GM12873 (cell line): ENCODE measurements around the gene EHD3.

ENCODE experiments used
- TF ChIP-seq, protein P1 (sequence below): IDR thresholded peaks from 2 replicates; pipeline ENCODE4 v1.5.1; 2012; ENCODE audit warnings: low read depth, mild to moderate bottlenecking, moderate library complexity, low read length, control low read depth; ENCODE audit not compliant: insufficient read depth; ENCODE audit errors: missing control alignments

The EHD3 gene

DNA sequence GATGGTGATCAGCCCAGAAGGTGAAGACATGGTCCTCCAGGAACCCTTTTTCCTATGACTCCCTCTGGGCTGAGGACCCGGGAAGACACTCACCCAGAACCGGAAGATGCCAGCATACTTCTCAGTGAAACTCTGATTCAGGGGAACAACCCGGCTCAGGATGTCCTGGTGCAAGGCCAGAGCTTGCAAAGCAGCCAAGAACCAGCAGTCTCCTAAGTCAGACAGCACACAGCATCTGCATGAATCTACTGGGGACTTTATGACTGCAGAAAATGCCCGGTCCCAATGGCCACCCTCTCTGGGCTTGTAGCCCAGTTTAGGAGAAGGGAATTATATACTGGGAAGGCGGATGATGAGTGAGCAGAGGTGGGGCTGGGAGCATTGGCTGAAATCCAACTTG, 31.9 kb upstream of the EHD3 start:
- TF ChIP-seq, protein P1, sequence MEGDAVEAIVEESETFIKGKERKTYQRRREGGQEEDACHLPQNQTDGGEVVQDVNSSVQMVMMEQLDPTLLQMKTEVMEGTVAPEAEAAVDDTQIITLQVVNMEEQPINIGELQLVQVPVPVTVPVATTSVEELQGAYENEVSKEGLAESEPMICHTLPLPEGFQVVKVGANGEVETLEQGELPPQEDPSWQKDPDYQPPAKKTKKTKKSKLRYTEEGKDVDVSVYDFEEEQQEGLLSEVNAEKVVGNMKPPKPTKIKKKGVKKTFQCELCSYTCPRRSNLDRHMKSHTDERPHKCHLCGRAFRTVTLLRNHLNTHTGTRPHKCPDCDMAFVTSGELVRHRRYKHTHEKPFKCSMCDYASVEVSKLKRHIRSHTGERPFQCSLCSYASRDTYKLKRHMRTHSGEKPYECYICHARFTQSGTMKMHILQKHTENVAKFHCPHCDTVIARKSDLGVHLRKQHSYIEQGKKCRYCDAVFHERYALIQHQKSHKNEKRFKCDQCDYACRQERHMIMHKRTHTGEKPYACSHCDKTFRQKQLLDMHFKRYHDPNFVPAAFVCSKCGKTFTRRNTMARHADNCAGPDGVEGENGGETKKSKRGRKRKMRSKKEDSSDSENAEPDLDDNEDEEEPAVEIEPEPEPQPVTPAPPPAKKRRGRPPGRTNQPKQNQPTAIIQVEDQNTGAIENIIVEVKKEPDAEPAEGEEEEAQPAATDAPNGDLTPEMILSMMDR, result no peak

DNA sequence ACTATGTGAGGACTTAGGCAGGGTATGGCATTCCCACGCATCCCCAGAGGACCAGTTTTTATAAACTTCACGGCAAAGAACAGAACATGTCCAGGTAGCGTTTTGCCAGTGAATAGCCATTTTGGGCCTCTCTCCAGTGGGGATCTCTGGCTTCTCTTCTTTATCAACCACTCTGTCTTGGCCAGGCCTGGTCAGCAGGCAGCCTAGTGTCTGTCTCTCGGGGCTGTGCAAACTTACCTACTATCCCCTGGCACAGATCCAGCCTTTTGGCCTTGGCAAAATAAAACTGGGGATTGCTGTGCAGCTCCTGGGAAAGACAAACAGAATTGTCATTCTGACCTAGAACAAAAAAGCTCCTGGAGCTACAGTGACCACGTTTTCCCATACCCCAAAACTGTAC, 31.1 kb upstream of the EHD3 start:
- TF ChIP-seq, protein P1, result no peak

DNA sequence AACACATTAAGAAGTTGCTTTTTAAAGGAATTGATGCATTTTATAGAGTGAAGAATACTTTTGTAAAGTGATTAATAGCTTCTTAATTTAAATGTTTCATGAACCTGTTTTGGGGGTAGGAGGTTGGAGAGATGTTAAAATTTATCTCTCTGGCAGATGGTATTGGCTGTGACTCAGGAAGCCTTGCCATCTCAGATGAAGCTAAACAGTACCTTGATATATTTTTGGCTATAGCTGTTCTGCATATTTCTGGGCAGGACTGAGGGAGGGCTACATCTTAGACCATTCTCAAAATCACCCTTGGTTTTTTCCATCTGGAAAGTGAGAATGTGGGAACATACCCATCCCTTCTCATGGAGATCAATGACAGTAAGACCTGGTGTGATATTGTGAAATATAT, 30.0 kb upstream of the EHD3 start:
- TF ChIP-seq, protein P1, result no peak

DNA sequence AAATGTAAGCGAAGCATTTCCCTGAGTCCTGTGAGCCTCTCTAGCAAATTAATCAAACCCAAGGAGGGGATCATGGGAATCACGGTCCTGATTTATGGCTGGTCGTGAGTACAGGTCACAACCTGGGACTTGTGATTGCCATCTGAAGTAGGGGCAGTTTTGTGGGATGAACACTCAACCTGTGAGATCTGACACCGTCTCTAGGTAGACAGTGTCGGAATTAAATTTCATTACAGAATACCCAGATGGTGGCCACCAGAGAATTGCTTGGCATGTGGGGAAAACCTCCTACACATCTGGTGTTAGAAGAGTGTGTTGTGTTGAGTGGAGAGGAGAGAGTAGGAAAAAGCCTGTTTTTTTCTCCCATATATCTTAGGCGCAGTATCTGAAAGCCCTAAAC, 29.2 kb upstream of the EHD3 start:
- TF ChIP-seq, protein P1, result no peak

DNA sequence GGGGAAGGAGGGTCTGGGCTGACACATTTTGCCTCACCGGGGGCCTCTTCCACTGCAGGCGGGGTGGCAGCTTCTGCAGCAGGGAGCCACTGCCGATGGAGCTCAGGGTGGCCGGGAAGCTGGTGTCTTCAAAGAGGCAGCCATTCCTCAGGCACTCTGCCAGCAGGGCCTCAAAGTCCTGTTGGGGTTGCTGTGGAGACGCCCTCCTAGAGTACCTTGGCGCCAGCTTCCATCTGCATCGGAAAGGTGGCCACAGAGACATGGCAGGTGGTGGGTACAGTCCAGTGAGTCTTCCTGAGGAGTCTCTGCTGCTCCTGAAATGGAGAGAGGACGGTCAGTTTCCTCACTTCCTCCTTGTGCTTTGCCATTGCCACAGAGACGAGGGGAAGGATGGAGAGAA, 28.8 kb upstream of the EHD3 start:
- TF ChIP-seq, protein P1, result no peak

DNA sequence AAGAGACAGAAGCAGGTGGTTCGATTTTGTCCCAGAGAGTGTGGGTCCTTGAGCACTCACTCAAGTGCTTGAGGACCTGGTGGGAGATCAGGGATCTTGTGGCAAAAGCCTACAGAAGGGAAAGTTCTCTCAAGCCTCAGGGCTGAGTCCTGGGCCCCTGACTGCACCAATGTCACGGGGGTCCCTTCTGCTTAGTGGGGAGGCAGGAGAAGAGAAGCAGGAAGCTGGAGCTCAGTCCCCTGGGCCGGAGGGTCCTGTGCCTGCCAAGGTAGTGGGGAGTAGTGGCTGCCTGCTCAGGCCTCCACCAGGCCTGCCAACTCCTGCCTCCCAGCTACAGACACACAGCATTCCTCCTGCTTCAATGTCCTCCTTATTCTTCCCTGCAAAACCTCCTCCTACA, 28.3 kb upstream of the EHD3 start:
- TF ChIP-seq, protein P1, result no peak

DNA sequence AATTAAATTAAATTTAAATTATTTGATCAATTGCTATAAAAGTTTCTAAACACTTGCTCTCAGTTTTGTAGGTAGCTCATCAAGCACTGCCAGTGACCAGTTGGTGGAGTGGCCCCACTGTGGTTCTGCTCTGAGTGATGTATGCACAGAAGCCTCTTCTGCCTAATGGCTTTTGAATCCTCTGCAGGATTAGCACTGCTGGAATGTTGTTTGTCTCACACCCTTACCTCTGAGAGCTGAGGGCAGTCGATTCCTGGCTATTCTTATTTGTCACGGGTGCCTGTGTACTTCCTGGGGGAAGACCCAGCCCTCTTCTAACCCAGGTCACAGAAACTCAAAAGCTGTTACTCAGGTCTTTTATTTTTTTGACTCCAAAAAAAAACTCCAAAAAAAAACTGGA, 26.2 kb upstream of the EHD3 start:
- TF ChIP-seq, protein P1, result no peak

DNA sequence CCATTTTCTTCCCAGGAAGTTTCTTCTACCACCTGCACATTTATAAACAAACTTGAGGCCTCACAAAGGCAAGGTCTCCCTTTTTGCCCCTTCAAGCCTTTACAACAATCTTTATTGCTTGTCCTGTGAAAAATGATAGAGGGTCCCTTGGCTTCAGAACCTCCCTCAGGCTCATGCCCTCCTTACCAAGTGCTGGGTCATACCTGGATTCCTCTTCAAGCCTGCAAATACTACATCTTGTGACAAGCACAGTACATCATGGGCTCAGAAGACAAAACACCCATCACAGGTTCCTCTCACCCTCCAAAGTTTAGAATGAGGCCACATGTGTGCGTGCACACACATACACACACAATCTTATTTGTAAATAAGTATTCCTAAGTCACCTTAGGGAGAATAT, 25.7 kb upstream of the EHD3 start:
- TF ChIP-seq, protein P1, result no peak
